HCT116 (cell line): ENCODE results near the gene SLAMF6. TPM values are rescaled to one million over a fixed set of nuclear protein-coding genes. Genes with fewer than 3 reads are reported as not detected.

Experiments used
- ATAC-seq: fragments of 200-7000 bp; cut with Tn5 transposase; 2 replicates; pipeline ENCODE4 v1.9.1; 2020; ENCODE audit warnings: mild to moderate bottlenecking, moderate library complexity
- BruUV-seq: library from RNA; stranded (reverse); fragments of 400-500 nt; replicated peaks from 2 replicates; lab custom pipeline; 2021; lab: Mats Ljungman, UMichigan
- CTCF ChIA-PET: fragments of 300-600 bp; sonication (Branson Sonifier 250); formaldehyde crosslinking; loops from one replicate; lab custom pipeline; 2021; ENCODE audit warnings: antibody characterized with exemption; lab: Charles Lee
- POLR2A ChIA-PET: fragments of 300-600, 350-600 bp; sonication (Branson Sonifier 250); formaldehyde crosslinking; loops from one replicate; lab custom pipeline; 2021; ENCODE audit warnings: antibody characterized with exemption; lab: Charles Lee
- RAD21 ChIA-PET, 2 experiments: fragments of 300-600 bp; sonication (Branson Sonifier 250); formaldehyde crosslinking; loops; one replicate each; lab custom pipeline; 2023; ENCODE audit warnings: low total read pairs in 2 of 2; ENCODE audit not compliant: uncharacterized antibody in 2 of 2, unreplicated experiment in 2 of 2, low non-redundant PET in 1 of 2; lab: Charles Lee
- DNase-seq: peaks from one replicate; pipeline ENCODE4 v3.0.0-alpha.2; 2010; ENCODE audit warnings: low read depth, low spot score
- H2AFZ ChIP-seq: fragments of 200-600 bp; shearing (Covaris generic), sonication (generic); 2 replicates; pipeline ENCODE4 v1.6.1; 2017; ENCODE audit warnings: low read depth, mixed run types, mixed read lengths, antibody characterized with exemption, low read length; ENCODE audit not compliant: poor library complexity, severe bottlenecking
- H3K27ac ChIP-seq: 2 replicates; pipeline ENCODE4 v1.5.1; 2012; ENCODE audit warnings: low read depth, low read length
- H3K27me3 ChIP-seq: fragments of 200-600 bp; sonication (generic); 2 replicates; pipeline ENCODE4 v1.6.1; 2016; ENCODE audit warnings: mixed run types, low read length, mixed read lengths; ENCODE audit not compliant: insufficient read depth
- H3K36me3 ChIP-seq, 2 experiments: fragments of 200-500 bp in 1 of 2; fragments of 200-600 bp in 1 of 2; sonication (Bioruptor generic) in 1 of 2; sonication (generic) in 1 of 2; 2 replicates each; pipeline versions ENCODE4 v1.5.1 to v1.6.1; 2014 to 2016; ENCODE audit warnings: low read length in 2 of 2, inconsistent platforms in 1 of 2, mixed read lengths in 1 of 2, mixed run types in 1 of 2; ENCODE audit not compliant: insufficient read depth in 2 of 2, control insufficient read depth in 1 of 2
- H3K4me1 ChIP-seq, 2 experiments: fragments of 200-600 bp in 1 of 2; sonication (generic) in 1 of 2; 2 replicates each; pipeline versions ENCODE4 v1.5.1 to v1.6.1; 2012 to 2017; ENCODE audit warnings: low read length in 2 of 2, inconsistent platforms in 1 of 2, mild to moderate bottlenecking in 1 of 2, mixed read lengths in 1 of 2, mixed run types in 1 of 2, moderate library complexity in 1 of 2; ENCODE audit not compliant: insufficient read depth in 2 of 2, control insufficient read depth in 1 of 2
- H3K4me2 ChIP-seq: fragments of 200-600 bp; sonication (generic); 2 replicates; pipeline ENCODE4 v1.6.1; 2017; ENCODE audit warnings: mixed run types, low read length, mixed read lengths
- H3K4me3 ChIP-seq, 2 experiments: fragments of 200-600 bp in 1 of 2; sonication (generic) in 1 of 2; replicated peaks in 1 of 2; 2 replicates each; pipeline ENCODE4 v1.5.1; 2011 to 2016; ENCODE audit warnings: low read length in 2 of 2, control low read depth in 1 of 2, low read depth in 1 of 2, mild to moderate bottlenecking in 1 of 2, mixed read lengths in 1 of 2, mixed run types in 1 of 2
- H3K79me2 ChIP-seq: fragments of 200-600 bp; sonication (generic); 2 replicates; pipeline ENCODE4 v1.6.1; 2017; ENCODE audit warnings: mild to moderate bottlenecking, mixed run types, low read length, moderate library complexity, mixed read lengths; ENCODE audit not compliant: insufficient read depth
- H3K9ac ChIP-seq: fragments of 200-600 bp; sonication (generic); 2 replicates; pipeline ENCODE4 v1.6.1; 2016; ENCODE audit warnings: low read length, mixed read lengths
- H3K9me2 ChIP-seq: fragments of 200-600 bp; sonication (generic), shearing (Covaris generic); 2 replicates; pipeline ENCODE4 v1.6.1; 2017; ENCODE audit warnings: mixed run types, mild to moderate bottlenecking, moderate library complexity; ENCODE audit not compliant: insufficient read depth
- H3K9me3 ChIP-seq, 2 experiments: fragments of 200-500 bp in 1 of 2; fragments of 200-600 bp in 1 of 2; sonication (Bioruptor generic) in 1 of 2; sonication (generic) in 1 of 2; 2 replicates each; pipeline ENCODE4 v1.6.1; 2014 to 2017; ENCODE audit warnings: low read length in 2 of 2, mixed read lengths in 2 of 2, inconsistent platforms in 1 of 2, low read depth in 1 of 2, mild to moderate bottlenecking in 1 of 2, mixed run types in 1 of 2, moderate library complexity in 1 of 2; ENCODE audit not compliant: control insufficient read depth in 1 of 2, insufficient read depth in 1 of 2
- H4K20me1 ChIP-seq: fragments of 200-600 bp; sonication (generic), shearing (Covaris generic); 2 replicates; pipeline ENCODE4 v1.6.1; 2017; ENCODE audit warnings: mixed run types, mild to moderate bottlenecking, moderate library complexity; ENCODE audit not compliant: insufficient read depth
- ELF1 ChIP-seq: IDR thresholded peaks from 2 replicates; pipeline ENCODE4 v1.6.1; 2012; ENCODE audit warnings: low read depth, borderline replicate concordance
- EZH2 ChIP-seq: fragments of 200-600 bp; sonication (generic); IDR thresholded peaks from 2 replicates; pipeline ENCODE4 v1.6.1; 2017; ENCODE audit warnings: antibody characterized with exemption, mixed run types
- EZH2phosphoT487 ChIP-seq: fragments of 200-600 bp; IDR thresholded peaks from 2 replicates; pipeline ENCODE4 v1.6.1; 2018; ENCODE audit warnings: antibody characterized with exemption, borderline replicate concordance
- FOSL1 ChIP-seq: IDR thresholded peaks from 2 replicates; pipeline ENCODE4 v1.6.1; 2012; ENCODE audit warnings: low read depth
- POLR2AphosphoS5 ChIP-seq: IDR thresholded peaks from 2 replicates; pipeline ENCODE4 v1.6.1; 2011; ENCODE audit warnings: mild to moderate bottlenecking, low read depth, low read length, moderate library complexity
- SIN3A ChIP-seq: IDR thresholded peaks from 2 replicates; pipeline ENCODE4 v1.6.1; 2012; ENCODE audit warnings: low read depth
- SP1 ChIP-seq: IDR thresholded peaks from 2 replicates; pipeline ENCODE4 v1.6.1; 2012; ENCODE audit warnings: low read depth
- TCF7L2 ChIP-seq: IDR thresholded peaks from 2 replicates; pipeline ENCODE4 v1.7.0; 2011; ENCODE audit warnings: borderline replicate concordance, inconsistent platforms; ENCODE audit not compliant: insufficient read depth, insufficient read length; ENCODE audit errors: extremely low read depth
- YY1 ChIP-seq: IDR thresholded peaks from 2 replicates; pipeline ENCODE4 v1.6.1; 2011; ENCODE audit warnings: low read length, low read depth, moderate library complexity, mild to moderate bottlenecking; ENCODE audit not compliant: insufficient replicate concordance; ENCODE audit errors: extremely low read depth
- ZFX ChIP-seq: fragments of 450-650 bp; IDR thresholded peaks from 2 replicates; pipeline ENCODE4 v1.6.1; 2017
- ZNF274 ChIP-seq: fragments of 200-500 bp; sonication (Bioruptor generic); IDR thresholded peaks from 2 replicates; pipeline ENCODE4 v1.6.1; 2014; ENCODE audit warnings: mild to moderate bottlenecking, low read depth, low read length, inconsistent platforms
- intact Hi-C: fragments of 100-400 bp; cut with micrococcal nuclease; formaldehyde crosslinking; loops from 2 replicates; pipeline ENCODE4 v1.10.0; 2022
- total RNA-seq: library from RNA; stranded (reverse); gene quantifications from one replicate; pipeline ENCODE4 v1.2.1, GENCODE V29; 2021; ENCODE audit not compliant: unreplicated experiment
- TF ChIP-seq, protein P1 (sequence below): IDR thresholded peaks from 2 replicates; pipeline ENCODE4 v1.6.1; 2012; ENCODE audit warnings: low read depth
- TF ChIP-seq, protein P2 (sequence below), 3 experiments: fragments of 200-600 bp in 1 of 3; sonication (generic) in 1 of 3; IDR thresholded peaks in 2 of 3; conservative IDR thresholded peaks in 1 of 3; 2 replicates each; pipeline ENCODE4 v1.5.1; 2012 to 2017; ENCODE audit warnings: low read depth in 2 of 3, low read length in 2 of 3, antibody characterized with exemption in 1 of 3, borderline replicate concordance in 1 of 3, control low read depth in 1 of 3, mild to moderate bottlenecking in 1 of 3, mixed read lengths in 1 of 3, mixed run types in 1 of 3, moderate library complexity in 1 of 3; ENCODE audit not compliant: insufficient read depth in 1 of 3
- TF ChIP-seq, protein P3 (sequence below): IDR thresholded peaks from 2 replicates; pipeline ENCODE4 v1.6.1; 2012
- TF ChIP-seq, protein P4 (sequence below): IDR thresholded peaks from 2 replicates; pipeline ENCODE4 v1.6.1; 2012

SLAMF6 gene
- total RNA-seq, 1 experiment from 2014 or later, result not detected

DNA sequence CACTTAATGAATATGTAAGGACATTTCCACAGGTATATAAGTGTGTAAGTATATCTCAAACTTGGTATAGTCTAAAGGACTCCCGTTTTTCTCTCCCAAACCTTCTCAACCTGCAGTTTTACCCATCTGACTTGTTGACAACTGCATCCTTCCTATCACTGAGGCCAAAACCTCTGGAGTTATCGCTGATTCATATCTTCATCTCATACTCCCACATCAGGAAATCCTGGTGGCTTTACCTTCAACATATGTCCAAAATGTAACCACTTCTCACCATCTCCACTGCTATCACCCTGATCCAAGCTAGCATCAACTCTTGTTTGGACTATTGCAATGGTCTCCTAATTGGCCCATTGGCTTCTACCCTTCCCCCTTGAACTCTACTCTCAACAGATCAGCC, 30.4 kb downstream of the SLAMF6 start:
- no peak overlapping the region for H3K27ac ChIP-seq
- H3K36me3 ChIP-seq, result no peaks in the 10 kb centered on the region
- TF ChIP-seq, protein P1, sequence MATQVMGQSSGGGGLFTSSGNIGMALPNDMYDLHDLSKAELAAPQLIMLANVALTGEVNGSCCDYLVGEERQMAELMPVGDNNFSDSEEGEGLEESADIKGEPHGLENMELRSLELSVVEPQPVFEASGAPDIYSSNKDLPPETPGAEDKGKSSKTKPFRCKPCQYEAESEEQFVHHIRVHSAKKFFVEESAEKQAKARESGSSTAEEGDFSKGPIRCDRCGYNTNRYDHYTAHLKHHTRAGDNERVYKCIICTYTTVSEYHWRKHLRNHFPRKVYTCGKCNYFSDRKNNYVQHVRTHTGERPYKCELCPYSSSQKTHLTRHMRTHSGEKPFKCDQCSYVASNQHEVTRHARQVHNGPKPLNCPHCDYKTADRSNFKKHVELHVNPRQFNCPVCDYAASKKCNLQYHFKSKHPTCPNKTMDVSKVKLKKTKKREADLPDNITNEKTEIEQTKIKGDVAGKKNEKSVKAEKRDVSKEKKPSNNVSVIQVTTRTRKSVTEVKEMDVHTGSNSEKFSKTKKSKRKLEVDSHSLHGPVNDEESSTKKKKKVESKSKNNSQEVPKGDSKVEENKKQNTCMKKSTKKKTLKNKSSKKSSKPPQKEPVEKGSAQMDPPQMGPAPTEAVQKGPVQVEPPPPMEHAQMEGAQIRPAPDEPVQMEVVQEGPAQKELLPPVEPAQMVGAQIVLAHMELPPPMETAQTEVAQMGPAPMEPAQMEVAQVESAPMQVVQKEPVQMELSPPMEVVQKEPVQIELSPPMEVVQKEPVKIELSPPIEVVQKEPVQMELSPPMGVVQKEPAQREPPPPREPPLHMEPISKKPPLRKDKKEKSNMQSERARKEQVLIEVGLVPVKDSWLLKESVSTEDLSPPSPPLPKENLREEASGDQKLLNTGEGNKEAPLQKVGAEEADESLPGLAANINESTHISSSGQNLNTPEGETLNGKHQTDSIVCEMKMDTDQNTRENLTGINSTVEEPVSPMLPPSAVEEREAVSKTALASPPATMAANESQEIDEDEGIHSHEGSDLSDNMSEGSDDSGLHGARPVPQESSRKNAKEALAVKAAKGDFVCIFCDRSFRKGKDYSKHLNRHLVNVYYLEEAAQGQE, result no peak
- TF ChIP-seq TCF7L2 (no peak), ZNF274 (no peak), POLR2AphosphoS5 (no peak), EZH2 (no peak), FOSL1 (no peak), SIN3A (no peak), ELF1 (no peak), ZFX (no peak), EZH2phosphoT487 (no peak), YY1 (no peak), SP1 (no peak)
- TF ChIP-seq, protein P2, sequence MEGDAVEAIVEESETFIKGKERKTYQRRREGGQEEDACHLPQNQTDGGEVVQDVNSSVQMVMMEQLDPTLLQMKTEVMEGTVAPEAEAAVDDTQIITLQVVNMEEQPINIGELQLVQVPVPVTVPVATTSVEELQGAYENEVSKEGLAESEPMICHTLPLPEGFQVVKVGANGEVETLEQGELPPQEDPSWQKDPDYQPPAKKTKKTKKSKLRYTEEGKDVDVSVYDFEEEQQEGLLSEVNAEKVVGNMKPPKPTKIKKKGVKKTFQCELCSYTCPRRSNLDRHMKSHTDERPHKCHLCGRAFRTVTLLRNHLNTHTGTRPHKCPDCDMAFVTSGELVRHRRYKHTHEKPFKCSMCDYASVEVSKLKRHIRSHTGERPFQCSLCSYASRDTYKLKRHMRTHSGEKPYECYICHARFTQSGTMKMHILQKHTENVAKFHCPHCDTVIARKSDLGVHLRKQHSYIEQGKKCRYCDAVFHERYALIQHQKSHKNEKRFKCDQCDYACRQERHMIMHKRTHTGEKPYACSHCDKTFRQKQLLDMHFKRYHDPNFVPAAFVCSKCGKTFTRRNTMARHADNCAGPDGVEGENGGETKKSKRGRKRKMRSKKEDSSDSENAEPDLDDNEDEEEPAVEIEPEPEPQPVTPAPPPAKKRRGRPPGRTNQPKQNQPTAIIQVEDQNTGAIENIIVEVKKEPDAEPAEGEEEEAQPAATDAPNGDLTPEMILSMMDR (IDR thresholded peaks at IDR 0.05 in 2 of 3, conservative IDR thresholded peaks at IDR 0.05 in 1 of 3; ENCODE audit: borderline replicate concordance in 1 of 3, insufficient read depth in 1 of 3, low read depth in 2 of 3, low read length in 2 of 3), result no peak
- TF ChIP-seq, protein P3, sequence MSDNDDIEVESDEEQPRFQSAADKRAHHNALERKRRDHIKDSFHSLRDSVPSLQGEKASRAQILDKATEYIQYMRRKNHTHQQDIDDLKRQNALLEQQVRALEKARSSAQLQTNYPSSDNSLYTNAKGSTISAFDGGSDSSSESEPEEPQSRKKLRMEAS, result no peak
- TF ChIP-seq, protein P4, sequence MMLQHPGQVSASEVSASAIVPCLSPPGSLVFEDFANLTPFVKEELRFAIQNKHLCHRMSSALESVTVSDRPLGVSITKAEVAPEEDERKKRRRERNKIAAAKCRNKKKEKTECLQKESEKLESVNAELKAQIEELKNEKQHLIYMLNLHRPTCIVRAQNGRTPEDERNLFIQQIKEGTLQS, result no peak
- intact Hi-C loops, result no loop called here
- no peak overlapping the region for H3K9ac ChIP-seq
- no peak overlapping the region for H3K4me2 ChIP-seq
- POLR2A ChIA-PET, result no interaction called here
- no peak overlapping the region for H2AFZ ChIP-seq
- CTCF ChIA-PET, result no interaction called here
- RAD21 ChIA-PET, result no interaction called here
- no peak overlapping the region for H3K4me3 ChIP-seq
- 0 out of 2 replicates have a peak, but pooled peaks cover 4% of the 10 kb centered on the region for H3K27me3 ChIP-seq
- no peak for ATAC-seq
- no peaks in the 10 kb centered on the region for H3K4me1 ChIP-seq
- no peak for DNase-seq
- no peaks in the 10 kb centered on the region for H3K79me2 ChIP-seq
- no TSS peak for BruUV-seq
- no peaks in the 10 kb centered on the region for H3K9me2 ChIP-seq
- H4K20me1 ChIP-seq, result no peaks in the 10 kb centered on the region
- no peaks in the 10 kb centered on the region for H3K9me3 ChIP-seq
